Suppressor macrophage treated with lipopolysaccharide for 1 hour (primary cell): ENCODE results near the gene FNIP1.
"Not testable (repeated sequence)": the region's sequence is repeated elsewhere in the genome, so short reads cannot be mapped to it uniquely, and the experiment has no call there.

Experiments
- DNase-seq, 3 donors: peaks; one replicate each; pipeline ENCODE4 v3.0.0-alpha.2; 2020 to 2022

Gene FNIP1

GRCh38 chr5:131684051-131684450, 112.8 kb downstream of the FNIP1 start:
- DNase-seq: no peak

GRCh38 chr5:131682826-131683225, 114.0 kb downstream of the FNIP1 start:
- peak in 1 of 3 donors; percentile 12 for DNase-seq

GRCh38 chr5:131682175-131682574, 114.6 kb downstream of the FNIP1 start:
- no peak for DNase-seq

GRCh38 chr5:131679911-131680310, 116.9 kb downstream of the FNIP1 start:
- DNase-seq: peak; percentile 26 to 62 (median 57)

- DNase-seq: not testable (repeated sequence)
Observed at GRCh38 chr5:131678273-131678672, 118.5 kb downstream of the FNIP1 start.

- DNase-seq: no peak
Observed at GRCh38 chr5:131677115-131677514, 119.7 kb downstream of the FNIP1 start.

- DNase-seq: no peak
Observed at GRCh38 chr5:131672776-131673175, 124.0 kb downstream of the FNIP1 start.

- DNase-seq: no peak
Observed at GRCh38 chr5:131671994-131672655, 124.7 kb downstream of the FNIP1 start.

GRCh38 chr5:131671409-131671808, 125.4 kb downstream of the FNIP1 start:
- DNase-seq: no peak

GRCh38 chr5:131664929-131665328, 131.9 kb downstream of the FNIP1 start:
- no peak for DNase-seq

- DNase-seq: no peak
Observed at GRCh38 chr5:131661933-131662332, 134.9 kb downstream of the FNIP1 start.

- DNase-seq: no peak
Observed at GRCh38 chr5:131659841-131660240, 137.0 kb downstream of the FNIP1 start.

- DNase-seq: no peak
Observed at GRCh38 chr5:131659290-131659689, 137.5 kb downstream of the FNIP1 start.

GRCh38 chr5:131654776-131655175, 142.0 kb downstream of the FNIP1 start:
- DNase-seq: no peak

GRCh38 chr5:131654309-131654708, 142.5 kb downstream of the FNIP1 start:
- no peak for DNase-seq

GRCh38 chr5:131649161-131649560, 147.7 kb downstream of the FNIP1 start:
- no peak for DNase-seq

GRCh38 chr5:131647048-131647769, 149.6 kb downstream of the FNIP1 start:
- no peak for DNase-seq

GRCh38 chr5:131644822-131645221, 152.0 kb downstream of the FNIP1 start:
- peak in 2 of 3 donors; percentile 29 for DNase-seq

- DNase-seq: no peak
Observed at GRCh38 chr5:131644370-131644769, 152.4 kb downstream of the FNIP1 start.

- DNase-seq: no peak
Observed at GRCh38 chr5:131641494-131641893, 155.3 kb downstream of the FNIP1 start.

- DNase-seq: peak; percentile 35 to 59 (median 40)
Observed at GRCh38 chr5:131640043-131640856, 156.6 kb downstream of the FNIP1 start.

- no peak for DNase-seq
Observed at GRCh38 chr5:131639148-131639547, 157.7 kb downstream of the FNIP1 start.

- no peak for DNase-seq
Observed at GRCh38 chr5:131637694-131638093, 159.1 kb downstream of the FNIP1 start.
